A673 (cell line): ENCODE results near the gene PPIAL4G. TPM values are rescaled to one million over a fixed set of nuclear protein-coding genes. Genes with fewer than 3 reads are reported as not detected.
"Not testable (repeated sequence)": the region's sequence is repeated elsewhere in the genome, so short reads cannot be mapped to it uniquely, and the experiment has no call there.

ENCODE experiments used
- BruUV-seq: library from RNA; stranded (reverse); fragments of 400-500 nt; replicated peaks from 2 replicates; lab custom pipeline; 2021; lab: Mats Ljungman, UMichigan
- CTCF ChIA-PET: fragments of 300-600 bp; sonication (Branson Sonifier 250); formaldehyde crosslinking; loops from one replicate; lab custom pipeline; 2022; ENCODE audit warnings: antibody characterized with exemption; lab: Charles Lee
- POLR2A ChIA-PET: fragments of 300-600 bp; sonication (Branson Sonifier 250); formaldehyde crosslinking; loops from one replicate; lab custom pipeline; 2022; ENCODE audit warnings: antibody characterized with exemption; ENCODE audit not compliant: low non-redundant PET; lab: Charles Lee
- DNase-seq: peaks from one replicate; pipeline ENCODE4 v3.0.0-alpha.2; 2015; ENCODE audit warnings: low spot score
- H3K27ac ChIP-seq: fragments of 200-600 bp; sonication (generic); 2 replicates; pipeline ENCODE4 v1.5.1; 2016; ENCODE audit warnings: mixed run types, low read depth, mild to moderate bottlenecking, mixed read lengths, antibody characterized with exemption, low read length; ENCODE audit not compliant: poor library complexity, severe bottlenecking
- H3K27me3 ChIP-seq: fragments of 200-600 bp; sonication (generic); replicated peaks from 2 replicates; pipeline ENCODE4 v1.6.1; 2017; ENCODE audit warnings: mixed run types, low read depth, mild to moderate bottlenecking, mixed read lengths, antibody characterized with exemption, low read length; ENCODE audit not compliant: insufficient read depth, poor library complexity
- H3K36me3 ChIP-seq: fragments of 200-600 bp; sonication (generic); 2 replicates; pipeline ENCODE4 v1.6.1; 2016; ENCODE audit warnings: mixed run types, mild to moderate bottlenecking, mixed read lengths, antibody characterized with exemption, low read length; ENCODE audit not compliant: insufficient read depth, poor library complexity, severe bottlenecking
- H3K4me1 ChIP-seq: fragments of 200-600 bp; sonication (generic); 2 replicates; pipeline ENCODE4 v1.6.1; 2017; ENCODE audit warnings: mixed run types, mild to moderate bottlenecking, mixed read lengths, antibody characterized with exemption, low read length; ENCODE audit not compliant: insufficient read depth, poor library complexity, severe bottlenecking
- H3K4me3 ChIP-seq: fragments of 200-600 bp; sonication (generic); 2 replicates; pipeline ENCODE4 v1.5.1; 2016; ENCODE audit warnings: low read depth, mixed run types, mild to moderate bottlenecking, mixed read lengths, low read length; ENCODE audit not compliant: poor library complexity, severe bottlenecking
- H3K9me3 ChIP-seq: fragments of 200-600 bp; sonication (generic); 2 replicates; pipeline ENCODE4 v1.6.1; 2016; ENCODE audit warnings: mixed run types, low read depth, mild to moderate bottlenecking, mixed read lengths, antibody characterized with exemption, low read length; ENCODE audit not compliant: poor library complexity, severe bottlenecking
- CTCF ChIP-seq: fragments of 300-800, 200-600 bp; sonication (generic); conservative IDR thresholded peaks from 2 replicates; pipeline ENCODE4 v1.5.1; 2017; ENCODE audit warnings: low read depth, mild to moderate bottlenecking, antibody characterized with exemption, low read length, moderate library complexity, mixed read lengths
- EZH2 ChIP-seq: fragments of 200-600 bp; sonication (generic); IDR thresholded peaks from 2 replicates; pipeline ENCODE4 v1.6.1; 2017; ENCODE audit warnings: borderline replicate concordance, low read depth, mild to moderate bottlenecking, mixed read lengths, antibody characterized with exemption, low read length; ENCODE audit not compliant: poor library complexity, severe bottlenecking
- intact Hi-C: fragments of 100-400 bp; cut with micrococcal nuclease; formaldehyde crosslinking; loops from one replicate; pipeline ENCODE4 v1.10.0; 2022; ENCODE audit not compliant: unreplicated experiment
- total RNA-seq: library from RNA; stranded (reverse); gene quantifications from 2 replicates; pipeline ENCODE4 v1.2.3, GENCODE V29; 2021

PPIAL4G gene
- total RNA-seq, 1 experiment from 2014 or later = not detected

GRCh38 chr1:148458398-148458797 is 24.7 kb downstream of the PPIAL4G start:
- peak overlapping the region; percentile 37 for H3K4me3 ChIP-seq
- H3K9me3 ChIP-seq, BruUV-seq, H3K4me1 ChIP-seq, CTCF ChIA-PET, POLR2A ChIA-PET, DNase-seq, H3K27ac ChIP-seq, intact Hi-C loops, H3K27me3 ChIP-seq, H3K36me3 ChIP-seq: not testable (repeated sequence)

- H3K27ac ChIP-seq, H3K27me3 ChIP-seq, H3K4me3 ChIP-seq, POLR2A ChIA-PET, CTCF ChIA-PET, BruUV-seq, DNase-seq, intact Hi-C loops, H3K4me1 ChIP-seq, H3K9me3 ChIP-seq, H3K36me3 ChIP-seq: not testable (repeated sequence)
Measured at GRCh38 chr1:148452845-148453244, 30.3 kb downstream of the PPIAL4G start.

GRCh38 chr1:148439654-148440325 is 43.3 kb downstream of the PPIAL4G start:
- H3K27me3 ChIP-seq = not testable (repeated sequence)

GRCh38 chr1:148435406-148435805 is 47.7 kb downstream of the PPIAL4G start:
- no peak overlapping the region for H3K27ac ChIP-seq
- TF ChIP-seq EZH2 = no peak
- TF ChIP-seq CTCF = no peak
- H3K36me3 ChIP-seq = no peaks in the 10 kb centered on the region
- H3K4me3 ChIP-seq = no peak overlapping the region
- H3K27me3 ChIP-seq = no peaks in the 10 kb centered on the region
- no peaks in the 10 kb centered on the region for H3K4me1 ChIP-seq
- ChIA-PET CTCF (no interaction called here), POLR2A (no interaction called here)
- DNase-seq = no peak
- BruUV-seq = no TSS peak
- intact Hi-C loops = no loop called here
- no peaks in the 10 kb centered on the region for H3K9me3 ChIP-seq

More at GRCh38 chr1:148439654-148440325, 43.3 kb downstream of the PPIAL4G start:
- H3K27ac ChIP-seq, intact Hi-C loops, H3K36me3 ChIP-seq, POLR2A ChIA-PET, BruUV-seq, H3K4me1 ChIP-seq, DNase-seq, H3K4me3 ChIP-seq, H3K9me3 ChIP-seq, CTCF ChIA-PET: not testable (repeated sequence)
